NCI-H226 (cell line): ENCODE data around the gene NELFCD.
"Not testable (repeated sequence)": the region's sequence is repeated elsewhere in the genome, so short reads cannot be mapped to it uniquely, and the experiment has no call there.

Source experiments
- DNase-seq: peaks from one replicate; pipeline ENCODE4 v3.0.0-alpha.2; 2015

Gene NELFCD

GRCh38 chr20:59027741-59028320, 46.8 kb downstream of the NELFCD start:
- DNase-seq = no peak

GRCh38 chr20:59028812-59029211, 47.8 kb downstream of the NELFCD start:
- DNase-seq = no peak

- DNase-seq = no peak
Measured at GRCh38 chr20:59030911-59031563, 50.0 kb downstream of the NELFCD start.

GRCh38 chr20:59031564-59032022, 50.5 kb downstream of the NELFCD start:
- DNase-seq = no peak

- DNase-seq = peak; percentile 90
Measured at GRCh38 chr20:59032023-59032712, 51.1 kb downstream of the NELFCD start, which contains the start of gene ATP5F1E. TSS of gene ATP5F1E (minus strand) at chr20:59032335. CDS start at chr20:59032251, 84 bp downstream.

GRCh38 chr20:59032713-59033059, 51.6 kb downstream of the NELFCD start:
- DNase-seq = peak; percentile 16

GRCh38 chr20:59033093-59033492, 52.0 kb downstream of the NELFCD start:
- DNase-seq = no peak

- DNase-seq = no peak
Measured at GRCh38 chr20:59033616-59034165, 52.6 kb downstream of the NELFCD start.

- DNase-seq = no peak
Measured at GRCh38 chr20:59035381-59035780, 54.3 kb downstream of the NELFCD start.

- no peak for DNase-seq
Measured at GRCh38 chr20:59037386-59037785, 56.3 kb downstream of the NELFCD start.

GRCh38 chr20:59039233-59039632, 58.2 kb downstream of the NELFCD start:
- DNase-seq = no peak

GRCh38 chr20:59040667-59041066, 59.6 kb downstream of the NELFCD start:
- DNase-seq = no peak

GRCh38 chr20:59041487-59041886, 60.4 kb downstream of the NELFCD start:
- DNase-seq = not testable (repeated sequence)

- DNase-seq = no peak
Measured at GRCh38 chr20:59042151-59042795, 61.2 kb downstream of the NELFCD start, which contains the start of gene PRELID3B. TSS of gene PRELID3B (minus strand) at chr20:59042786. CDS start at chr20:59042730, 56 bp downstream.

- DNase-seq = peak; percentile 87
Measured at GRCh38 chr20:59042796-59043631, 62.0 kb downstream of the NELFCD start.

- DNase-seq = no peak
Measured at GRCh38 chr20:59043698-59044097, 62.6 kb downstream of the NELFCD start.

- DNase-seq = no peak
Measured at GRCh38 chr20:59044295-59044694, 63.2 kb downstream of the NELFCD start.
